K562 (cell line): ENCODE data around the gene PRELID2. TPM values are rescaled to one million over a fixed set of nuclear protein-coding genes. Genes with fewer than 3 reads are reported as not detected.

Experiments used
- BRCA1 ChIP-seq, 2 experiments: fragments of 450-650 bp in 1 of 2; sonication (generic) in 1 of 2; formaldehyde crosslinking in 1 of 2; IDR thresholded peaks; 2 replicates each; pipeline versions ENCODE4 v1.5.0 to v1.6.1; 2017 to 2020; ENCODE audit warnings: mild to moderate bottlenecking in 1 of 2, missing genetic modification reagents in 1 of 2
- BRD4 ChIP-seq: fragments of 200-600 bp; sonication (generic); IDR thresholded peaks from 2 replicates; pipeline ENCODE4 v1.6.1; 2017; ENCODE audit warnings: inconsistent platforms
- CBFA2T3 ChIP-seq: fragments of 450-650 bp; IDR thresholded peaks from 2 replicates; pipeline ENCODE4 v1.6.1; 2017
- CBFB ChIP-seq: sonication (generic); formaldehyde crosslinking; IDR thresholded peaks from 2 replicates; pipeline ENCODE4 v1.4.0; 2020; ENCODE audit warnings: mild to moderate bottlenecking, missing genetic modification reagents
- CHD2 ChIP-seq: IDR thresholded peaks from 2 replicates; pipeline ENCODE4 v1.6.1; 2011; ENCODE audit warnings: low read depth, low read length
- DNMT1 ChIP-seq: fragments of 450-650 bp; IDR thresholded peaks from 2 replicates; pipeline ENCODE4 v1.6.1; 2016; ENCODE audit warnings: antibody characterized with exemption, mild to moderate bottlenecking
- EZH2 ChIP-seq: IDR thresholded peaks from 2 replicates; pipeline ENCODE4 v1.6.1; 2012; ENCODE audit warnings: low read depth, mild to moderate bottlenecking, inconsistent platforms, low read length, borderline replicate concordance
- FOXJ3 ChIP-seq: sonication (generic); formaldehyde crosslinking; IDR thresholded peaks from 2 replicates; pipeline ENCODE4 v1.4.0; 2020; ENCODE audit warnings: mild to moderate bottlenecking, missing genetic modification reagents
- KAT8 ChIP-seq: fragments of 450-650 bp; IDR thresholded peaks from 2 replicates; pipeline ENCODE4 v1.6.1; 2016; ENCODE audit warnings: low read depth, mild to moderate bottlenecking
- MECOM ChIP-seq: fragments of 250-450 bp; sonication (Bioruptor Pico); IDR thresholded peaks from 2 replicates; pipeline ENCODE4 v1.8.0; 2022; ENCODE audit warnings: inconsistent platforms
- MED1 ChIP-seq: sonication (generic); formaldehyde crosslinking; IDR thresholded peaks from 2 replicates; pipeline ENCODE4 v1.8.1; 2023; ENCODE audit warnings: missing genetic modification reagents, borderline replicate concordance
- NEUROD1 ChIP-seq: fragments of 150-350 bp; IDR thresholded peaks from 2 replicates; pipeline ENCODE4 v1.6.1; 2014; ENCODE audit warnings: borderline replicate concordance, low read length, low read depth; ENCODE audit not compliant: partially characterized antibody
- TCFL5 ChIP-seq: fragments of 250-450 bp; sonication (Bioruptor Pico); conservative IDR thresholded peaks from 2 replicates; pipeline ENCODE4 v1.6.1; 2021; ENCODE audit warnings: mild to moderate bottlenecking, moderate library complexity, matching md5 sums
- TSHZ1 ChIP-seq: fragments of 250-450 bp; sonication (Bioruptor Pico); IDR thresholded peaks from 2 replicates; pipeline ENCODE4 v1.4.0; 2020; ENCODE audit warnings: mild to moderate bottlenecking, moderate library complexity
- UBTF ChIP-seq, 2 experiments: IDR thresholded peaks; 2 replicates each; pipeline ENCODE4 v1.6.1; 2012; ENCODE audit warnings: improper control_type of control experiment in 2 of 2, low read depth in 2 of 2, low read length in 2 of 2, borderline replicate concordance in 1 of 2
- ZBTB1 ChIP-seq: sonication (generic); formaldehyde crosslinking; IDR thresholded peaks from 2 replicates; pipeline ENCODE4 v1.8.1; 2023; ENCODE audit warnings: missing genetic modification reagents, low read depth, mild to moderate bottlenecking, borderline replicate concordance
- ZNF175 ChIP-seq: fragments of 200-800 bp; sonication (Bioruptor generic); IDR thresholded peaks from 2 replicates; pipeline ENCODE4 v1.6.1; 2016; ENCODE audit warnings: low read depth, mild to moderate bottlenecking, missing genetic modification characterization, missing compliant biosample characterization
- ZNF224 ChIP-seq: sonication (generic); formaldehyde crosslinking; IDR thresholded peaks from 2 replicates; pipeline ENCODE4 v1.8.0; 2022; ENCODE audit warnings: mild to moderate bottlenecking, missing genetic modification reagents
- ZNF24 ChIP-seq: fragments of 450-650 bp; IDR thresholded peaks from 2 replicates; pipeline ENCODE4 v1.6.1; 2016
- ZNF398 ChIP-seq: fragments of 250-450 bp; sonication (Bioruptor Pico); IDR thresholded peaks from 2 replicates; pipeline ENCODE4 v1.8.0; 2021; ENCODE audit warnings: moderate library complexity, mild to moderate bottlenecking, inconsistent platforms
- ZNF76 ChIP-seq: fragments of 250-450 bp; sonication (Bioruptor Pico); IDR thresholded peaks from 2 replicates; pipeline ENCODE4 v1.4.0; 2020; ENCODE audit warnings: mild to moderate bottlenecking, moderate library complexity, borderline replicate concordance
- polyA plus RNA-seq, 8 experiments: library from polyadenylated mRNA; depleted of rRNA in 4 of 8; stranded (reverse) in 5 of 8; unstranded in 3 of 8; fragments of >200 nt; fragmentation: Nextera tagmentation in 2 of 8; fragmentation: Illumina TruSeq in 1 of 8; extraction: Ambion mirVana in 2 of 8; extraction: Trizol in 1 of 8; gene quantifications; 2 replicates each; pipeline versions ENCODE4 v1.2.1 to v1.2.3, GENCODE V29; 2011 to 2014; ENCODE audit warnings: inconsistent platforms in 1 of 8, missing spikeins in 1 of 8
- total RNA-seq, 7 experiments: library from RNA; depleted of rRNA in 6 of 7; stranded (reverse); fragments of >200 nt in 6 of 7; fragmentation: Illumina TruSeq in 2 of 7; extraction: Trizol in 2 of 7; gene quantifications; 2 replicates each; pipeline versions ENCODE4 v1.2.1 to v1.2.3, GENCODE V29; 2011 to 2021; ENCODE audit warnings: low replicate concordance in 1 of 7

The PRELID2 gene
- total and polyA plus RNA-seq, 9 of the 15 experiments (the other 6 are each of a cell fraction or from before 2014, with no cell fraction given): 6.4 to 68.2 (median 28.8) TPM

- TF ChIP-seq TSHZ1 (no peak), FOXJ3 (CRISPR knock-in tag) (no peak), ZNF224 (CRISPR knock-in tag) (0 out of 2 replicates have a peak, but pooled peaks have one; percentile 39), BRCA1 (IDR thresholded peaks at IDR 0.05) (no peak), BRCA1 (CRISPR knock-in tag; IDR thresholded peaks at IDR 0.05) (no peak), CBFB (CRISPR knock-in tag) (0 out of 2 replicates have a peak, but pooled peaks have one; percentile 47), BRD4 (peak; percentile 42; the same call in 1 of the 2 replicates), DNMT1 (no peak), ZNF398 (CRISPR knock-in tag) (no peak), MED1 (CRISPR knock-in tag) (no peak), NEUROD1 (peak; percentile 94), MECOM (no peak), CHD2 (no peak), UBTF (IDR thresholded peaks at IDR 0.05; ENCODE audit: borderline replicate concordance in 1 of 2, low read depth in 2 of 2, low read length in 2 of 2) (no peak), EZH2 (no peak), CBFA2T3 (peak; percentile 98), ZNF76 (no peak), KAT8 (no peak), ZBTB1 (CRISPR knock-in tag) (no peak), ZNF175 (CRISPR knock-in tag) (no peak; the same call in 1 of the 2 replicates), TCFL5 (no peak), ZNF24 (peak; percentile 34; the same call in 1 of the 2 replicates)
Measured at GRCh38 chr5:145854651-145855258, 19.6 kb upstream of the PRELID2 start (continued).
